ENCODE data around the gene TDRD7.
"Not testable (repeated sequence)": the region's sequence is repeated elsewhere in the genome, so short reads cannot be mapped to it uniquely, and the experiment has no call there.

The TDRD7 gene

GRCh38 chr9:97440160-97440559 lies 28.3 kb downstream of the TDRD7 start:
- no peak overlapping the region for H3K27ac ChIP-seq
- TF ChIP-seq CTCF (conservative IDR thresholded peaks at IDR 0.05) (no peak), ZFX (IDR thresholded peaks at IDR 0.05) (no peak)

GRCh38 chr9:97441729-97442128 lies 29.8 kb downstream of the TDRD7 start:
- TF ChIP-seq CTCF (conservative IDR thresholded peaks at IDR 0.05) = no peak
- TF ChIP-seq ZFX (IDR thresholded peaks at IDR 0.05) = no peak
- H3K27ac ChIP-seq = no peak overlapping the region

GRCh38 chr9:97445119-97445701 lies 33.3 kb downstream of the TDRD7 start:
- H3K27ac ChIP-seq = no peak overlapping the region
- TF ChIP-seq ZFX (IDR thresholded peaks at IDR 0.05) (no peak), CTCF (conservative IDR thresholded peaks at IDR 0.05) (no peak)

- TF ChIP-seq ZFX (IDR thresholded peaks at IDR 0.05) (no peak), CTCF (conservative IDR thresholded peaks at IDR 0.05) (no peak)
- no peak overlapping the region for H3K27ac ChIP-seq
Measured at GRCh38 chr9:97447001-97447400, 35.1 kb downstream of the TDRD7 start.

- not testable (repeated sequence) for H3K27ac ChIP-seq
Measured at GRCh38 chr9:97453573-97453972, 41.7 kb downstream of the TDRD7 start.

GRCh38 chr9:97456841-97457240 lies 44.9 kb downstream of the TDRD7 start:
- H3K27ac ChIP-seq = not testable (repeated sequence)

- H3K27ac ChIP-seq = no peak overlapping the region
Measured at GRCh38 chr9:97459326-97459725, 47.4 kb downstream of the TDRD7 start.

GRCh38 chr9:97462159-97462558 lies 50.3 kb downstream of the TDRD7 start:
- TF ChIP-seq ZFX (IDR thresholded peaks at IDR 0.05) = no peak
- no peak for TF ChIP-seq CTCF (conservative IDR thresholded peaks at IDR 0.05)
- H3K27ac ChIP-seq = no peak overlapping the region

More at GRCh38 chr9:97459326-97459725, 47.4 kb downstream of the TDRD7 start:
- no peak for TF ChIP-seq ZFX (IDR thresholded peaks at IDR 0.05)
- no peak for TF ChIP-seq CTCF (conservative IDR thresholded peaks at IDR 0.05)

Measured in C4-2B (cell line).